ENCODE data around the gene MBD5. TPM values are rescaled to one million over a fixed set of nuclear protein-coding genes. Genes with fewer than 3 reads are reported as not detected.
"Not testable (repeated sequence)": the region's sequence is repeated elsewhere in the genome, so short reads cannot be mapped to it uniquely, and the experiment has no call there.

Gene MBD5
- total RNA-seq, 4 donors from 2014 or later = 11.9 to 51.9 (median 19.7) TPM

DNA sequence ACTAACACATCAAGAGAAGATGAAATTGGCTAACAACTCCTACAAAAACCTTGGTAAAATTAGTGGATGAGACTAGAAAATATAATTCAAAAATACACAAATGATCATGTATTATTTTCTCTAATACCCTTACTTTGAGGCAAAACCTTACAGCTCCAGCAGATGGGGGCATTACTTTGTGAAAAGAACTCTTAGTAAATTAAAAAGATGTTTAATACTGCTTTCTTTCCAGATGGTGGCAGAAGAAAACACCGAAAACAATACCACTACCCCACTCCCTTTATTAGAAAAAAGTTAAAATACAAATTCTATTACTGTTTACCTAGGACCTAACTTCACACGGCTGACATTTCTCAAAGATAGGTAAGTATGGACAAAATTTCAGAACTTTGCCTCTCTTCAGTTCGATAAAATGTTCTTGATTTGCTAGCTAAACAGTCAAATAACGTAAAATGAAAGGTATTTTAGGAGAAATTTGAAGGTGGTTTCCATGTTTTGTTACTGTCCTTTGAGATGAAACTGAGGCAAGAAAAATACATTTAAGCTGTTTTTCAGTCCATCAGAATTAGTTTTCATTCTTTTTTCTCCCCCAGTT is 31.0 kb upstream of the MBD5 start:
- no peaks in the 10 kb centered on the region for H3K9me3 ChIP-seq
- no peaks in the 10 kb centered on the region for H3K36me3 ChIP-seq
- WGBS = 60% methylated on average over 4 of the region's 4 CpGs
- no peak overlapping the region for H3K4me3 ChIP-seq
- H3K27ac ChIP-seq = no peak overlapping the region
- no peak for TF ChIP-seq POLR2AphosphoS5 (IDR thresholded peaks at IDR 0.05)
- TF ChIP-seq, protein P1, sequence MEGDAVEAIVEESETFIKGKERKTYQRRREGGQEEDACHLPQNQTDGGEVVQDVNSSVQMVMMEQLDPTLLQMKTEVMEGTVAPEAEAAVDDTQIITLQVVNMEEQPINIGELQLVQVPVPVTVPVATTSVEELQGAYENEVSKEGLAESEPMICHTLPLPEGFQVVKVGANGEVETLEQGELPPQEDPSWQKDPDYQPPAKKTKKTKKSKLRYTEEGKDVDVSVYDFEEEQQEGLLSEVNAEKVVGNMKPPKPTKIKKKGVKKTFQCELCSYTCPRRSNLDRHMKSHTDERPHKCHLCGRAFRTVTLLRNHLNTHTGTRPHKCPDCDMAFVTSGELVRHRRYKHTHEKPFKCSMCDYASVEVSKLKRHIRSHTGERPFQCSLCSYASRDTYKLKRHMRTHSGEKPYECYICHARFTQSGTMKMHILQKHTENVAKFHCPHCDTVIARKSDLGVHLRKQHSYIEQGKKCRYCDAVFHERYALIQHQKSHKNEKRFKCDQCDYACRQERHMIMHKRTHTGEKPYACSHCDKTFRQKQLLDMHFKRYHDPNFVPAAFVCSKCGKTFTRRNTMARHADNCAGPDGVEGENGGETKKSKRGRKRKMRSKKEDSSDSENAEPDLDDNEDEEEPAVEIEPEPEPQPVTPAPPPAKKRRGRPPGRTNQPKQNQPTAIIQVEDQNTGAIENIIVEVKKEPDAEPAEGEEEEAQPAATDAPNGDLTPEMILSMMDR (IDR thresholded peaks at IDR 0.05) = peak in 1 of 2 donors; percentile 47
- no peaks in the 10 kb centered on the region for H3K4me1 ChIP-seq
- H3K27me3 ChIP-seq = no peaks in the 10 kb centered on the region
- no peak for DNase-seq (ENCODE audit: low spot score in 2 of 2)

DNA sequence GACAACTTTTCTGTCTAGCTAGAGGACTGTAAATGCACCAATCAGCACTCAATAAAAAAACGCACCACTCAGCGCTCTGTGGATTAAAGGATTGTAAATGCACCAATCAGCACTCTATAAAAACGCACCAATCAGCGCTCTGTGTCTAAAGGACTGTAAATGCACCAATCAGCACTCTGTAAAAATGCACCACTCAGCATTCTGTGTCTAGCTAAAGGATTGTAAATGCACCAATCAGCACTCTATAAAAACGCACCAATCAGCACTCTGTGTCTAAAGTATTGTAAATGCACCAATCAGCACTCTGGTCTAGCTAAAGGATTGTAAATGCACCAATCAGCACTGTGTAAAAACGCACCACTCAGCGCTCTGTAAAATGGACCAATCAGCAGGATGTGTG is 25.9 kb upstream of the MBD5 start:
- not testable (repeated sequence) for H3K36me3 ChIP-seq; H3K4me3 ChIP-seq; H3K27me3 ChIP-seq; H3K9me3 ChIP-seq; H3K4me1 ChIP-seq; H3K27ac ChIP-seq; DNase-seq (ENCODE audit: low spot score in 2 of 2)
- 95% methylated on average over 7 of the region's 7 CpGs for WGBS

DNA sequence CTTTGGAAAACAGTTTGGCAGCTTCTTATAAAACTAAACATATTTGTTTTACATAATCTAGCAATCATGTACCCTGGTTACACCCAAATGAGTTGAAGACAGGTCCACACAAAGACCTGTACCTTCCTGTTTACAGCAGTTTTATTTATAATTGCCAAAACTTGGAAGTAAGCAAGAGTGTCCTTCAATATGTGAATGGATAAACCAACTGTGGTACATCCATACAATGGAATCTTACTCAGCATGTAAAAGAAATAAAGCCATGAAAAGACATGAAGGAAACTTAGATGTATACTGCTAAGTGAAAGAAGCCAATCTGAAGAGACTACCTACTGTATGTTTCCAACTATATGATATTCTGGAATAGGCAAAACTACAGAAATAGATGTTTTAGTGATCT is 24.1 kb upstream of the MBD5 start:
- H3K4me1 ChIP-seq = no peaks in the 10 kb centered on the region
- peaks cover 5% of the 10 kb centered on the region for H3K9me3 ChIP-seq
- DNase-seq (ENCODE audit: low spot score in 2 of 2) = no peak
- H3K4me3 ChIP-seq = no peak overlapping the region
- TF ChIP-seq EP300 (IDR thresholded peaks at IDR 0.05) (no peak), POLR2A (IDR thresholded peaks at IDR 0.05) (no peak), POLR2AphosphoS5 (IDR thresholded peaks at IDR 0.05) (no peak)
- TF ChIP-seq, protein P1 (IDR thresholded peaks at IDR 0.05) = no peak
- no peak overlapping the region for H3K27ac ChIP-seq
- peaks cover 6% of the 10 kb centered on the region for H3K36me3 ChIP-seq
- no peaks in the 10 kb centered on the region for H3K27me3 ChIP-seq

DNA sequence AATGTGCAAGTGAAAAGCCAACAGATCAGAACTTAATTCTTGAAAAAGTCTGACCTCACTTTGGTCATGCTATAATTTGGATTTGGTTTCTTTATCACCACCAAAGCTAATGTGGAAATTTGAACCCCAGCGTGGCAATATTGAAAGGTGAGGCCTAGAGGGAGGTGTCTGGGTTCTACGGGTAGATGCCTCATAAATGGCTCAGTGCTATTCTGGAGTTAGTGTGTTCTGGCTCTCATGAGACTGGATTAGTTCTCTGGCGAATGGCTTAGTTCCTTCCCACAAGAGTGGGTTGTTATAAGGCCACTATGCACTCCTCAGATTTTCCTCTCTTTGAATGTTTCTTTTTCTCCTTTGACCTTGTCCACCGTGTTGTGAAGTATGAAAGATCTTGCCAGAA is 22.7 kb upstream of the MBD5 start:
- Histone ChIP-seq H3K36me3 (peaks cover 6% of the 10 kb centered on the region), H3K9me3 (peaks cover 5% of the 10 kb centered on the region), H3K27ac (no peak overlapping the region), H3K4me3 (no peak overlapping the region), H3K4me1 (no peaks in the 10 kb centered on the region), H3K27me3 (no peaks in the 10 kb centered on the region)
- DNase-seq (ENCODE audit: low spot score in 2 of 2) = no peak
- 91% methylated on average over 4 of the region's 4 CpGs for WGBS
- TF ChIP-seq POLR2AphosphoS5 (IDR thresholded peaks at IDR 0.05) (no peak), EP300 (IDR thresholded peaks at IDR 0.05) (no peak), POLR2A (IDR thresholded peaks at IDR 0.05) (no peak)
- TF ChIP-seq, protein P1 (IDR thresholded peaks at IDR 0.05) = no peak

DNA sequence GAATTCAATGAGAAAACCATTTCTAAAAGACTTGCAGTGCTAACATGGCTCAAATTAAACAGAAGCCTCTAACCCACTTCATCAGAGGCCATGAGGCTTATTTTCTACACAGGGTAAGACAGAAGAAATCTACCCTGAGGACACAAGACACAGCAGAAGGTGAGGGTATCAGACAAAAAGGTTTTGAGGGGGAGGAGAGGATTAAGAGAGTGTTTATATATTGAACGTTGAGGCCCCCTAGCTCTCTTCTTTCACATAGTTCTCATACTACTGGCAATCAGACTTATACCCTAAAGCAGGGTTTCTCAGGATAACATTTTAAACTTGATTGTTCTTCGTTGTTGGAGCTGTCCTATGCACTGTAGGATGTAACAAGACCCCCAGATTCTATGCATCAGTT is 21.8 kb upstream of the MBD5 start:
- Histone ChIP-seq H3K27ac (no peak overlapping the region), H3K4me1 (no peaks in the 10 kb centered on the region), H3K4me3 (no peak overlapping the region), H3K36me3 (peaks cover 6% of the 10 kb centered on the region), H3K9me3 (peaks cover 5% of the 10 kb centered on the region), H3K27me3 (no peaks in the 10 kb centered on the region)
- TF ChIP-seq POLR2A (IDR thresholded peaks at IDR 0.05) = no peak
- TF ChIP-seq, protein P1 (IDR thresholded peaks at IDR 0.05) = no peak
- TF ChIP-seq EP300 (IDR thresholded peaks at IDR 0.05) = no peak
- no peak for TF ChIP-seq POLR2AphosphoS5 (IDR thresholded peaks at IDR 0.05)
- 62% methylated on average over 2 of the region's 2 CpGs for WGBS
- DNase-seq (ENCODE audit: low spot score in 2 of 2) = no peak

DNA sequence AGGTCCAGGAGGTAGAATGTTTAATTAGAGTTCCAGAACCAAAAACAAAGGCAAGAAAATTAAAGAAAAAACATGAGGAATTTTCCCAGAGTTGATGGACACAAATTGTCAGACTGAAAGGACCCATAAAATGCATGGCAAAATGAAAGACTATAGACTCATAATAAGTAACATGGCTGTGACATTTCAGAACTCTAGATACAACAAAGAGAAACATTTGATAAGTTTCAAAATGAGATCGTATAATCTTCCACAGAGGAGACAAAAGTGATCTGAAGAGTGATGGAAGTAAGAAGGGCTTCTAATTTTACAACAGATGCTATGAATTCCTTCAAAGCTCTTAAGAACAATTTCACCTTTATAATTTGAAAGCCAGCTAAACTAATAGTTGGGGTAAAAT is 20.8 kb upstream of the MBD5 start:
- H3K4me3 ChIP-seq = no peak overlapping the region
- H3K9me3 ChIP-seq = peaks cover 4% of the 10 kb centered on the region
- H3K27me3 ChIP-seq = no peaks in the 10 kb centered on the region
- no peak for DNase-seq (ENCODE audit: low spot score in 2 of 2)
- no peaks in the 10 kb centered on the region for H3K4me1 ChIP-seq
- peaks cover 5% of the 10 kb centered on the region for H3K36me3 ChIP-seq
- TF ChIP-seq POLR2A (IDR thresholded peaks at IDR 0.05) (no peak), POLR2AphosphoS5 (IDR thresholded peaks at IDR 0.05) (no peak), EP300 (IDR thresholded peaks at IDR 0.05) (no peak)
- TF ChIP-seq, protein P1 (IDR thresholded peaks at IDR 0.05) = no peak
- WGBS = 89% methylated on average over 1 of the region's 1 CpG
- H3K27ac ChIP-seq = no peak overlapping the region

DNA sequence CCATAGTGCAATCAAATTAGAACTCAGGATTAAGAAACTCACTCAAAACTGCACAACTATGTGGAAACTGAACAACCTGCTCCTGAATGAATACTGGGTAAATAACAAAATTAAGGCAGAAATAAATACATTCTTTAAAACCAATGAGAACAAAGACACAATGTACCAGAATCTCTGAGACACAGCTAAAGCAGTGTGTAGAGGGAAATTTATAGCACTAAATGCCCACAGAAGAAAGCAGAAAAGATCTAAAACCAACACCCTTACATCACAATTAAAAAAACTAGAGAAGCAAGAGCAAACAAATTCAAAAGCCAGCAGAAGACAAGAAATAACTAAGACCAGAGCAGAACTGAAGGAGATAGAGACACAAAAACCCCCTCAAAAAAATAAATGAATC is 18.5 kb upstream of the MBD5 start:
- H3K4me3 ChIP-seq; DNase-seq (ENCODE audit: low spot score in 2 of 2); H3K4me1 ChIP-seq; H3K36me3 ChIP-seq; H3K27me3 ChIP-seq; H3K27ac ChIP-seq; H3K9me3 ChIP-seq: not testable (repeated sequence)
